BLaER1 treated with 17β-estradiol and CSF1 and Interleukin-3, amounts not matched to agents 10 nM and 100 nM (cell line): ENCODE measurements around the gene NEK6.

Experiments used
- H3K27ac ChIP-seq, 11 experiments: shearing (Covaris generic); formaldehyde crosslinking; 2 replicates each; pipeline ENCODE4 v1.8.1; 2022
- H3K27me3 ChIP-seq, 11 experiments: shearing (Covaris generic); formaldehyde crosslinking; 2 replicates each; pipeline ENCODE4 v1.8.1; 2022
- H3K36me3 ChIP-seq, 11 experiments: shearing (Covaris generic); formaldehyde crosslinking; 2 replicates each; pipeline ENCODE4 v1.8.1; 2022
- H3K4me1 ChIP-seq, 10 experiments: shearing (Covaris generic); formaldehyde crosslinking; 2 replicates each; pipeline ENCODE4 v1.8.1; 2022
- H3K4me2 ChIP-seq, 11 experiments: shearing (Covaris generic); formaldehyde crosslinking; 2 replicates each; pipeline ENCODE4 v1.8.1; 2022
- H3K4me3 ChIP-seq, 10 experiments: shearing (Covaris generic); formaldehyde crosslinking; 2 replicates each; pipeline ENCODE4 v1.8.1; 2022
- H3K9ac ChIP-seq, 11 experiments: shearing (Covaris generic); formaldehyde crosslinking; 2 replicates each; pipeline ENCODE4 v1.8.1; 2022
- H3K9me3 ChIP-seq, 11 experiments: shearing (Covaris generic); formaldehyde crosslinking; replicated peaks in 1 of 11; 2 replicates each; pipeline ENCODE4 v1.8.1; 2022
- H4K20me1 ChIP-seq, 11 experiments: shearing (Covaris generic); formaldehyde crosslinking; 2 replicates each; pipeline ENCODE4 v1.8.1; 2022
- Cebpa-rat ChIP-seq, 11 experiments: shearing (Covaris generic); IDR thresholded peaks; 2 replicates each; pipeline ENCODE4 v1.8.1; 2022

Gene NEK6

DNA sequence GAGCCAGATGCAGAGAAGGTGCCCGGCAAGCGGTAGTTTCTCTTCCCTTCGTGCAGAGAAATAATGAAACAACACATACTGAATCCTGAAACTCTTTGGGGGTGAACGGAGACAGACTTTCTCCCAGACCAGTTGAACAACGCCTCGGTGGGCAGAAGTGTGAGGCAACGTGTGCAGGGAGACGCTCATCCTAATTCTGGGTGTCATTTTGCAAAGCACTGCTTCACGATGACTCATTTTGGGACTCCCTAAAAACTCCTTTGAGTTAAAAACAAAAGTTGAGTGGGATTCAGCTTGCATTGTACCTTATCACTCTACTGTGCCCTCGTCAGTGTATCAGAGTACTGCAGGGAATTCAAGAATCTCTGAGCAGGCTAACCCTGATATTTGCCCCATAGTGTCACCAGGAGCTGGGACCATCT is 3.5 kb upstream of the NEK6 start:
- Histone ChIP-seq H3K36me3 (no peaks in the 10 kb centered on the region), H3K9ac (no peak overlapping the region), H3K4me2 (peak overlapping the region; percentile 20 to 95 (median 55)), H3K4me3 (no peak overlapping the region), H3K27ac (peak overlapping the region in 1 of 11 experiments; percentile 35; a peak in 1 of 22 replicates), H3K9me3 (no peaks in the 10 kb centered on the region), H4K20me1 (no peaks in the 10 kb centered on the region), H3K27me3 (peaks cover 0 to 6% (median 0%) of the 10 kb centered on the region in 11 experiments; a peak in 1 of 22 replicates), H3K4me1 (peaks cover 25 to 63% (median 55%) of the 10 kb centered on the region in 10 experiments)
- TF ChIP-seq Cebpa-rat (IDR thresholded peaks at IDR 0.05): no peak

DNA sequence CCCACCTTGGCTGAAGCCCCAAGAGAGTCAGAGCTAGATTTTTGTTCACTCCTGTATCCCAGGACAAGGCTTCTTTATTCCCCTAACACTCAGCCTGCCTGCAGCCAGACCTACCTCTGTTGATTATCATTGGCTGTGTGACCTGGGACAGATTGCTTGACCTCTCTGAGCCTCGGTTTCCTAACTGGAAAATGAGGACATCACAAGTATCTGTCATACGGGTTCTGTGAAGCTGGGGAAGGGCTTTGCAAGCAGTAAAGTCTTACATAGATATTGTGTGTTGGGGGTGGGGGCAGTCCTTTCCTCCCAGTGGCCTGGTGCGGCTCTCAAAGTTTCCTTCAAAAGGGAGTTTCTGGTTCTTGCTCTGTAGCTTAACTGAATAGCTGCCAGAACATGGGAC is 2.5 kb upstream of the NEK6 start:
- H3K36me3 ChIP-seq: no peaks in the 10 kb centered on the region
- H3K9ac ChIP-seq: peak overlapping the region in 1 of 11 experiments; percentile 5; a peak in 1 of 22 replicates
- no peak overlapping the region for H3K27ac ChIP-seq
- peaks cover 0 to 6% (median 2%) of the 10 kb centered on the region in 11 experiments; a peak in 8 of 22 replicates for H4K20me1 ChIP-seq
- H3K4me2 ChIP-seq: peak overlapping the region in 9 of 11 experiments; percentile 20 to 95 (median 52); a peak in 11 of 22 replicates
- no peak overlapping the region for H3K4me3 ChIP-seq
- no peak for TF ChIP-seq Cebpa-rat (IDR thresholded peaks at IDR 0.05)
- H3K27me3 ChIP-seq: peaks cover 0 to 6% (median 0%) of the 10 kb centered on the region in 11 experiments; a peak in 1 of 22 replicates
- no peaks in the 10 kb centered on the region for H3K9me3 ChIP-seq
- peaks cover 35 to 73% (median 65%) of the 10 kb centered on the region in 10 experiments for H3K4me1 ChIP-seq

DNA sequence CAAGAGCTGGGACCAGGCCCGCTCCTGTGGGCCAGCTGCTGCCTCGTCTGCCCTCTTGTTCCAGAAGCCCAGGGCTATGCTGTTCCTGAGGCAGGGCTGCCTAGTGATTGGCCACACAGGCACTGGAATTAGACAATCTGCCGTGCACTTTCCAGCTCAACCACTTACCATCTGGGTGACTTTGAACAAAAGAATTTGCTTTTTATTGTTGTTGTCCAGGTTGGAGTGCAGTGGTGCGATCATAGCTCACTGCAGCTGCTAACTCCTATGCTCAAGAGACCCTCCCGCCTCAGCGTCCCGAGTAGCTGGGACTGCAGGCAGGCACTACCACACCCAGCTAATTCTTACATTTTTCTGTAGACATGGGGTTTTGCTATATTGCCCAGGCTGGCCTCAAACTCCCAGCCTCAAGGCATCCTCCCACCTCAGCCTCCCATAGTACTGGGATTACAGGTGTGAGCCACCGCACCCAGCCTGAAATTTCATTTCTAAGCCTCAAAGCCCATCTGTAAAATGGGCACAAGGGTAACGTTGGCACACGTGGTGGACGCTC is 1.2 kb upstream of the NEK6 start:
- Histone ChIP-seq H3K27me3 (peaks cover 0 to 6% (median 0%) of the 10 kb centered on the region in 11 experiments; a peak in 1 of 22 replicates), H3K9ac (peak overlapping the region in 6 of 11 experiments; percentile 5 to 93 (median 90); a peak in 7 of 22 replicates), H3K9me3 (no peaks in the 10 kb centered on the region), H4K20me1 (peaks cover 1 to 20% (median 15%) of the 10 kb centered on the region in 11 experiments; a peak in 17 of 22 replicates), H3K4me2 (peak overlapping the region; percentile 90 to 99 (median 94)), H3K4me1 (peaks cover 48 to 77% (median 72%) of the 10 kb centered on the region in 10 experiments), H3K4me3 (no peak overlapping the region), H3K36me3 (peaks cover 0 to under 1% (median 0%) of the 10 kb centered on the region in 11 experiments; a peak in 1 of 22 replicates), H3K27ac (peak overlapping the region in 7 of 11 experiments; percentile 21 to 90 (median 88); a peak in 11 of 22 replicates)
- no peak for TF ChIP-seq Cebpa-rat (IDR thresholded peaks at IDR 0.05)

DNA sequence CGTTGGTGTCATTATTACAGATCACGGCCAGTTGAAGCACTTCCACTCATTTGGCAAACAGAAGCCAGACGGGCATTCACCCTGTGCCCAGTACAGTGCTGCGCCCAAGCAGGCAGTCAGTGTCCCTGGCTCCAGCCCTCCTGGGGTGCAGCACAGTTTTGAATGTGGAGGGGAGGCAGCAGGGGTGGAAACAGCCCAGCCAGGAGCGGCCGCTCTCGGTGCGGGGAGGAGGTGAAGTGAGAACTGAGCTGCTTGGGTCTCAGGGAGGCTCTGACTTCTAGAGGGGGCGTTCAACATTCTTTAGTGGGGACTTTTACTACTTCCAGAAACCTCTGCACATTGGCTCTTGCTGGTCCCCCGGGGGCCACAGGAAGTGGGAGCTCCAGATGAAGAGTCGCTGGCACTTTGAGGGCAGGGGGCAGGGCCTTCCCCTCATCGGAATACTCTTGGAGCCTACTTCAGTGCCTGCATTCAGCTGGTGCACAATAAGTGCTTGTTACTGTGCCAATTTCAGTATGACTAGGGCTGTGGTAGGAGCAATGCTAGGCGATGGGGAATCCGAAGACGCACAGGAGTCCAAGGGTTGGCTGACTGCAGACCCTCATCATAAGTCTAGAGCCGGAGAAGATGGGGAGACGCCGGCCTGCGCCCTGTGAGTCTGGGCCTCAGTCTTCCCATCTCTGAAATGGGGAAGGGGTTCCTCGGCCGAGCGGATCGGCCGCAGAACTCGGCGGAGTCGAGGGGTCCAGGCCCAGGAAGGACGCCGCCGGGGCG is 492 bp upstream of the NEK6 start:
- no peak for TF ChIP-seq Cebpa-rat (IDR thresholded peaks at IDR 0.05)
- Histone ChIP-seq H3K27me3 (peaks cover 0 to 6% (median 0%) of the 10 kb centered on the region in 11 experiments; a peak in 1 of 22 replicates), H3K9me3 (no peaks in the 10 kb centered on the region), H3K27ac (peak overlapping the region; percentile 65 to 90 (median 86); a peak in 21 of 22 replicates), H3K4me3 (peak overlapping the region; percentile 66 to 94 (median 88)), H3K36me3 (peaks cover 0 to 5% (median 0%) of the 10 kb centered on the region in 11 experiments; a peak in 1 of 22 replicates), H3K9ac (peak overlapping the region; percentile 80 to 93 (median 88)), H4K20me1 (peaks cover 8 to 27% (median 21%) of the 10 kb centered on the region in 11 experiments; a peak in 17 of 22 replicates), H3K4me2 (peak overlapping the region; percentile 90 to 99 (median 94)), H3K4me1 (peaks cover 55 to 80% (median 77%) of the 10 kb centered on the region in 10 experiments)

DNA sequence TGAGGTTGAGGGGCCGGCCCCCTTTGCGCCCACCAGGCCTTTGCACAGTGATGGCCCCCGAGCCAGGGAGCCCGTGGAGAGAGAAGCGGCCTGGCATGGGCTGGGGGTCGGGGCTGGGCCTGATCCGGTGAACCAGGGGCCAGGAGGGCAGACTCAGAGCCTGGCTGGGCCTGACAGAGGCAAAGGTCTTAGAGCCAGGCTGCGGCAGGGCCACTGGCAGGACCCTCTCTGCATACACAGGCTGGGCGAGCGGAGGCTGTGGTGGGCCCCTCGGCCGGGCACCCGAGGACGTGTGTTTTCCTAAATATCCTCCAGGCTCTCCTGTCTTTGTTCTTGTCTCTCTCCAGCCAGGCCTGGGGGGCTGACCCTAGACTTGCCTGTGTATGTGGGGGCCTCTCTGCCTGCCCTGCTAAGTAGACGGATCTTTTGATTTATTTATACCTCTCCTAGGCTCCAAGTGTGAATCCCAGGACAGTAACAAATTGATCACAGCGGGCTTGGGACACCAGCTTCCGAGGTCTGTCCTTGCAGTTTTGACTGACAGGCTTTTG is 933 bp downstream of the NEK6 start:
- Histone ChIP-seq H4K20me1 (peaks cover 22 to 41% (median 36%) of the 10 kb centered on the region in 11 experiments; a peak in 19 of 22 replicates), H3K4me3 (peak overlapping the region; percentile 66 to 94 (median 88)), H3K9me3 (no peaks in the 10 kb centered on the region), H3K27me3 (peaks cover 0 to 6% (median 0%) of the 10 kb centered on the region in 11 experiments; a peak in 1 of 22 replicates), H3K9ac (peak overlapping the region; percentile 80 to 93 (median 88)), H3K4me2 (peak overlapping the region; percentile 90 to 99 (median 94)), H3K4me1 (peaks cover 69 to 90% (median 87%) of the 10 kb centered on the region in 10 experiments), H3K27ac (peak overlapping the region; percentile 65 to 90 (median 86)), H3K36me3 (peaks cover 0 to 17% (median 9%) of the 10 kb centered on the region in 11 experiments; a peak in 18 of 22 replicates)
- no peak for TF ChIP-seq Cebpa-rat (IDR thresholded peaks at IDR 0.05)

DNA sequence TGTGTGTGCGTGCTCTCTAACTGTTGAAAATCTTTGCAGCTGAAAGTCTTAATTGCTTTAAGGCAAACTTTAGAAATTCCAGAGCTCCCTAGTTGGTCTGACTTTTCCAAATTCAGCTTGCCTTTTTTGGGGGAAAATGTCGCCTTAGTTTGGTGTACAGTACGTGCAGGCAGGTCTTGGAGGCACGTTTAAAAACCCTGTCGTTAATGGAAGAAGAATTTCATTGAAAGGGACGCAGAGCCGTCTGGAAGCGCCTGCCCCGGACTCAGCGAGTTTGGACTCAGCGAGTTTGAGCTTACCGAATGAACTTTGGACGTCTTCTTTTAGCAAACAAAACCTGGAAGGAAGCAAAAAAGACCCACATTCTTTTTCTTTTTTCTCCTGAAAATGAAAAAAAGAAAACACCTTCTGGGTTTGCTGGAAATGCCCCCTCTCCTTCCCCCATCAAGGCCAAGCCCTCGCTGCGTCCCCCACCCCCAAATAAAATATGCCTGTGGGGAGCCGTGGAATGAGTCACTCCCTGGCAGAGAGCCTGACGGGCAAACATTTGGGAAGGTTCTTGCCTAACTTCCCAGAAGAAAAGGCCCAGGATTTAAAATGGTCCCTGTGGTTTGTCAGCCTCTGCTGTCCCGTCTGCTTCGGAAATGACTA is 1.5 kb downstream of the NEK6 start:
- peaks cover 28 to 47% (median 42%) of the 10 kb centered on the region in 11 experiments; a peak in 19 of 22 replicates for H4K20me1 ChIP-seq
- H3K27ac ChIP-seq: peak overlapping the region; percentile 65 to 90 (median 86); a peak in 21 of 22 replicates
- peaks cover 0 to 6% (median 0%) of the 10 kb centered on the region in 11 experiments; a peak in 1 of 22 replicates for H3K27me3 ChIP-seq
- TF ChIP-seq Cebpa-rat (IDR thresholded peaks at IDR 0.05): no peak
- peak overlapping the region; percentile 80 to 93 (median 88) for H3K9ac ChIP-seq
- H3K4me2 ChIP-seq: peak overlapping the region; percentile 90 to 99 (median 94)
- peaks cover 0 to 23% (median 15%) of the 10 kb centered on the region in 11 experiments; a peak in 19 of 22 replicates for H3K36me3 ChIP-seq
- H3K9me3 ChIP-seq: no peaks in the 10 kb centered on the region
- peaks cover 73 to 90% (median 87%) of the 10 kb centered on the region in 10 experiments for H3K4me1 ChIP-seq
- peak overlapping the region; percentile 66 to 94 (median 88) for H3K4me3 ChIP-seq

DNA sequence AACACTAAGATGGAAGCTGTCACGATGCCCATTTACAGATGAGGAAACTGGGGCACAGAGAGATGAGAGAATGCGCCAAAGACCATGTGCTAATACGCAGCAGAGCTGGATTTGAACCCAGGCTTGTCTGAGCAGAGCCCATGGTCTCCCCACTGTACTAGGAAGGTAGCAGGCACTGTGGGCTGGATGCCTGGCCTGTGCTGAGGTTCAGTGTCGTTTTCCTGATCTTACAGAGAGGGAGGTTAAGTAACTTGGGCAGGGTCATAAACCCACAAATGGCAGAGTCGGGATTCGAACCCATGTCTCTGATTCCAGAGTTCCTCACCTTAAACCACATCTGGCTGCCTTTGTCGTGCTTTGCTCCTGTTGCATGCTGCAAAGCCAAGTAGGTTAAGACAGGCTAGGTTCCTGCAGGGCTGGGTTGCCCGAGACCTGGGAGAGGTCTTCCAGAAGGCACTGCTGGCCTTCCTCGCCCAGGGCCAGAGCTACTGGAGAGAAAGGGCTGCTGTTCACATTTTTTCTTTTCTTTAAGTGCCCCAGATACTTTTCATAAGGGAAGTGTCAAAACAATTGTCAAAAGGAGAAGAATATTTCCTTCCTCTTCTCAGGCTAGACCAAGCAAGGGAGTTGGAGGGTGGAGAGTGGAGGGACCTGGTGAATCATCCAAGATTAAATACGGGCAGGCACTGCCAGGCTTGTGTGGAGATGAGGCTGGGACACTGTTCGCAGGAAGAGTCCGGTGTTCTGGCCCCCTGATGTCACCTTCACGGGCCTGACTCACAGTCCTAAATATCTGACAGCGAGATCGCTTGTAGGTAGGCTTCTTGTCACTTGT is 3.2 kb downstream of the NEK6 start:
- Histone ChIP-seq H3K27ac (peak overlapping the region; percentile 13 to 90 (median 85); a peak in 21 of 22 replicates), H4K20me1 (peaks cover 42 to 62% (median 57%) of the 10 kb centered on the region in 11 experiments), H3K4me1 (peaks cover 75 to 93% (median 88%) of the 10 kb centered on the region in 10 experiments), H3K9ac (peak overlapping the region in 10 of 11 experiments; percentile 18 to 93 (median 88); a peak in 17 of 22 replicates), H3K4me3 (peak overlapping the region in 9 of 10 experiments; percentile 4 to 93 (median 84); a peak in 17 of 20 replicates), H3K4me2 (peak overlapping the region; percentile 90 to 99 (median 94)), H3K9me3 (no peaks in the 10 kb centered on the region), H3K36me3 (peaks cover 0 to 24% (median 16%) of the 10 kb centered on the region in 11 experiments; a peak in 19 of 22 replicates), H3K27me3 (peaks cover 0 to 6% (median 0%) of the 10 kb centered on the region in 11 experiments; a peak in 1 of 22 replicates)
- TF ChIP-seq Cebpa-rat (IDR thresholded peaks at IDR 0.05): no peak
